ENCODE data around the gene ETF1.

DNA sequence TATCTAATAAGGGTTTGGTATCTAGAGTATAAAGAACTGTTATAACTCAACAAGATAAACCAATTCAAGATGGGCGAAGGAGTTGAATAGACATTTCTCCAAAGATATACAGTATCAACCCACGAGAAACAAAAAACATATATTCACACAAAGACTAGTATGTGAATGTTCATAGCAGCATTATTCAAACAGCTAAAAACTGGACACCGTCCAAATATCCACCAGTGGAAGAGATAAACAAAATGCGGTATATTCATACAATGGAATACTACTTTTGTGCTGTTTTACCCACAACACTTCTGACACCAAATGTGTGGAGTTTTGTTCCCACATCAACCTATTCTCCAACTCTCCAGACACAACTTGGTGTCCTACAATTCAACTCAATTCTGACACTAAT lies 44.7 kb downstream of the ETF1 start:
- TF ChIP-seq, protein P1, sequence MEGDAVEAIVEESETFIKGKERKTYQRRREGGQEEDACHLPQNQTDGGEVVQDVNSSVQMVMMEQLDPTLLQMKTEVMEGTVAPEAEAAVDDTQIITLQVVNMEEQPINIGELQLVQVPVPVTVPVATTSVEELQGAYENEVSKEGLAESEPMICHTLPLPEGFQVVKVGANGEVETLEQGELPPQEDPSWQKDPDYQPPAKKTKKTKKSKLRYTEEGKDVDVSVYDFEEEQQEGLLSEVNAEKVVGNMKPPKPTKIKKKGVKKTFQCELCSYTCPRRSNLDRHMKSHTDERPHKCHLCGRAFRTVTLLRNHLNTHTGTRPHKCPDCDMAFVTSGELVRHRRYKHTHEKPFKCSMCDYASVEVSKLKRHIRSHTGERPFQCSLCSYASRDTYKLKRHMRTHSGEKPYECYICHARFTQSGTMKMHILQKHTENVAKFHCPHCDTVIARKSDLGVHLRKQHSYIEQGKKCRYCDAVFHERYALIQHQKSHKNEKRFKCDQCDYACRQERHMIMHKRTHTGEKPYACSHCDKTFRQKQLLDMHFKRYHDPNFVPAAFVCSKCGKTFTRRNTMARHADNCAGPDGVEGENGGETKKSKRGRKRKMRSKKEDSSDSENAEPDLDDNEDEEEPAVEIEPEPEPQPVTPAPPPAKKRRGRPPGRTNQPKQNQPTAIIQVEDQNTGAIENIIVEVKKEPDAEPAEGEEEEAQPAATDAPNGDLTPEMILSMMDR (IDR thresholded peaks at IDR 0.05), result no peak
- TF ChIP-seq POLR2A (IDR thresholded peaks at IDR 0.05), result no peak
